ENCODE results near the gene DAB2IP. TPM values are rescaled to one million over a fixed set of nuclear protein-coding genes. Genes with fewer than 3 reads are reported as not detected.

Gene DAB2IP
- total and polyA plus RNA-seq, 4 donors, result 19.4 to 75.0 (median 28.7) TPM

GRCh38 chr9:121691890-121692289, 40.5 kb downstream of the DAB2IP start:
- TF ChIP-seq CTCF (IDR thresholded peaks at IDR 0.05; ENCODE audit: control extremely low read depth, extremely low read depth), result no peak
- Histone ChIP-seq H3K27me3 (ENCODE audit: control insufficient read depth in 3 of 3, insufficient read depth in 3 of 3, low read length in 2 of 3) (no peaks in the 10 kb centered on the region), H3K9me3 (ENCODE audit: control insufficient read depth in 4 of 4, insufficient read depth in 3 of 4, low read length in 3 of 4) (no peaks in the 10 kb centered on the region), H3K27ac (ENCODE audit: low read depth in 1 of 2, low read length in 1 of 2) (peak overlapping the region in 1 of 2 donors; percentile 17), H3K4me1 (ENCODE audit: control insufficient read depth in 5 of 5, insufficient read depth in 5 of 5, low read length in 5 of 5) (peaks cover 0 to 19% (median 4%) of the 10 kb centered on the region in 5 donors), H3K9ac (ENCODE audit: insufficient read depth in 1 of 2, low read length in 2 of 2) (no peak overlapping the region), H3K36me3 (ENCODE audit: control insufficient read depth in 4 of 4, insufficient read depth in 4 of 4, low read length in 4 of 4) (peaks cover 0 to 4% (median 0%) of the 10 kb centered on the region in 4 donors), H3K4me3 (no peak overlapping the region)
- DNase-seq (peak in 1 of 3 donors; percentile 24), ATAC-seq (ENCODE audit: insufficient read depth, low FRiP score) (no peak)
- 60 to 80% methylated on average over 6 of the region's 6 CpGs for WGBS, 2 donors

GRCh38 chr9:121692606-121693387, 41.4 kb downstream of the DAB2IP start:
- no peak overlapping the region for H3K9ac ChIP-seq (ENCODE audit: insufficient read depth in 1 of 2, low read length in 2 of 2)
- peak in 2 of 3 donors; percentile 23 to 31 for DNase-seq
- ATAC-seq (ENCODE audit: insufficient read depth, low FRiP score), result peak; percentile 84
- no peaks in the 10 kb centered on the region for H3K27me3 ChIP-seq (ENCODE audit: control insufficient read depth in 3 of 3, insufficient read depth in 3 of 3, low read length in 2 of 3)
- 77 to 88% methylated on average over 14 of the region's 14 CpGs for WGBS, 2 donors
- H3K36me3 ChIP-seq (ENCODE audit: control insufficient read depth in 4 of 4, insufficient read depth in 4 of 4, low read length in 4 of 4), result peaks cover 0 to 4% (median 0%) of the 10 kb centered on the region in 4 donors
- no peaks in the 10 kb centered on the region for H3K9me3 ChIP-seq (ENCODE audit: control insufficient read depth in 4 of 4, insufficient read depth in 3 of 4, low read length in 3 of 4)
- no peak overlapping the region for H3K4me3 ChIP-seq
- peak overlapping the region; percentile 6 to 51 for H3K27ac ChIP-seq (ENCODE audit: low read depth in 1 of 2, low read length in 1 of 2)
- peaks cover 0 to 16% (median 2%) of the 10 kb centered on the region in 5 donors for H3K4me1 ChIP-seq (ENCODE audit: control insufficient read depth in 5 of 5, insufficient read depth in 5 of 5, low read length in 5 of 5)
- TF ChIP-seq CTCF (IDR thresholded peaks at IDR 0.05; ENCODE audit: control extremely low read depth, extremely low read depth), result no peak

- Histone ChIP-seq H3K4me3 (no peak overlapping the region), H3K27ac (ENCODE audit: low read depth in 1 of 2, low read length in 1 of 2) (no peak overlapping the region), H3K36me3 (ENCODE audit: control insufficient read depth in 4 of 4, insufficient read depth in 4 of 4, low read length in 4 of 4) (peaks cover 0 to 4% (median 0%) of the 10 kb centered on the region in 4 donors), H3K4me1 (ENCODE audit: control insufficient read depth in 5 of 5, insufficient read depth in 5 of 5, low read length in 5 of 5) (peaks cover 0 to 16% (median 2%) of the 10 kb centered on the region in 5 donors), H3K27me3 (ENCODE audit: control insufficient read depth in 3 of 3, insufficient read depth in 3 of 3, low read length in 2 of 3) (no peaks in the 10 kb centered on the region), H3K9ac (ENCODE audit: insufficient read depth in 1 of 2, low read length in 2 of 2) (no peak overlapping the region), H3K9me3 (ENCODE audit: control insufficient read depth in 4 of 4, insufficient read depth in 3 of 4, low read length in 3 of 4) (no peaks in the 10 kb centered on the region)
- no peak for TF ChIP-seq CTCF (IDR thresholded peaks at IDR 0.05; ENCODE audit: control extremely low read depth, extremely low read depth)
- ATAC-seq (ENCODE audit: insufficient read depth, low FRiP score), result no peak
- no peak for DNase-seq
- 82 to 83% methylated on average over 4 of the region's 4 CpGs for WGBS, 2 donors
Measured at GRCh38 chr9:121693388-121693670, 41.9 kb downstream of the DAB2IP start.
